ENCODE measurements around the gene FOXB1.

The FOXB1 gene

GRCh38 chr15:60012695-60013094 lies 8.6 kb downstream of the FOXB1 start:
- TF ChIP-seq, protein P1, sequence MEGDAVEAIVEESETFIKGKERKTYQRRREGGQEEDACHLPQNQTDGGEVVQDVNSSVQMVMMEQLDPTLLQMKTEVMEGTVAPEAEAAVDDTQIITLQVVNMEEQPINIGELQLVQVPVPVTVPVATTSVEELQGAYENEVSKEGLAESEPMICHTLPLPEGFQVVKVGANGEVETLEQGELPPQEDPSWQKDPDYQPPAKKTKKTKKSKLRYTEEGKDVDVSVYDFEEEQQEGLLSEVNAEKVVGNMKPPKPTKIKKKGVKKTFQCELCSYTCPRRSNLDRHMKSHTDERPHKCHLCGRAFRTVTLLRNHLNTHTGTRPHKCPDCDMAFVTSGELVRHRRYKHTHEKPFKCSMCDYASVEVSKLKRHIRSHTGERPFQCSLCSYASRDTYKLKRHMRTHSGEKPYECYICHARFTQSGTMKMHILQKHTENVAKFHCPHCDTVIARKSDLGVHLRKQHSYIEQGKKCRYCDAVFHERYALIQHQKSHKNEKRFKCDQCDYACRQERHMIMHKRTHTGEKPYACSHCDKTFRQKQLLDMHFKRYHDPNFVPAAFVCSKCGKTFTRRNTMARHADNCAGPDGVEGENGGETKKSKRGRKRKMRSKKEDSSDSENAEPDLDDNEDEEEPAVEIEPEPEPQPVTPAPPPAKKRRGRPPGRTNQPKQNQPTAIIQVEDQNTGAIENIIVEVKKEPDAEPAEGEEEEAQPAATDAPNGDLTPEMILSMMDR (IDR thresholded peaks at IDR 0.05): no peak

- TF ChIP-seq, protein P1 (IDR thresholded peaks at IDR 0.05): no peak
Measured at GRCh38 chr15:60017538-60018520, 13.7 kb downstream of the FOXB1 start.

DNA sequence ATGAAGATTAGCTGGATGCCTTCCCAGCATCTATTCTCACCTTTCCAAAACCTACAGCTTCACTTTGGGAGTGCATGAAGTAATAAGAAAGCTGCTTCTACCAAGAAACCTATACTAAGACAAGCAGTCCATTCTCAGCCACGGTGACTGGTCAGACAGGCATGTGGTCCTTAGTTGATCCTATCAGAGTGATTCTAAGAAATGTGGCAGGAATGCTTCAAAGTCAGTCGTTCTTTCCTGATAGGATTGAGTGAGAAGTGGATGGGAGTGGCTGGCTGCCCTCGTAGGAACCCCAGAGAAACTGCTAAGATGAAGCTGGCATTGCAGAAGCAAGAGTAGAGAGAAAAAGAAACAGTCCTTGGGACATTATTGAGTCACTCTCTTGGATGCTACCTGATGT lies 16.6 kb downstream of the FOXB1 start:
- TF ChIP-seq, protein P1 (IDR thresholded peaks at IDR 0.05): no peak

- TF ChIP-seq, protein P1 (IDR thresholded peaks at IDR 0.05): no peak
Measured at GRCh38 chr15:60021589-60022378, 17.7 kb downstream of the FOXB1 start.

- TF ChIP-seq, protein P1 (IDR thresholded peaks at IDR 0.05): no peak
Measured at GRCh38 chr15:60022379-60022741, 18.2 kb downstream of the FOXB1 start.

DNA sequence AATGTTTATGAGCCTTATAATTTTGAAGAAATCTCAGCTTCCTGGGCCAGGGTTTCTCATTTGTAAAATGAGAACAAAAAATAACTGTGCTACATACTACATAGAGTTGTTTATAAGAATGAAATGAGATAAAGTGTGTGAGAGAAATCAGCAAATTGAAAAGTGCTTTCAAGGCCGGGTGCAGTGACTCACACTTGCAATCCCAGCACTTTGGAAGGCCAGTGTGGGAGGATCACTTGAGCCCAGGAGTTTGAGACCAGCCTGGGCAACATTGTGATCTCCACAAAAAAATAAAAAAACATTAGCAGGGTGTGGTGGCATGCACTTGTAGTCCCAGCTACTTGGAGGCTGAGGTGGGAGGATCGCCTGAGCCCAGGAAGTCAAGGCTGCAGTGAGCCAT lies 22.4 kb downstream of the FOXB1 start:
- TF ChIP-seq, protein P1 (IDR thresholded peaks at IDR 0.05): no peak

- TF ChIP-seq, protein P1 (IDR thresholded peaks at IDR 0.05): no peak
Measured at GRCh38 chr15:60035344-60035743, 31.2 kb downstream of the FOXB1 start.
